Neuronal stem cell (in vitro differentiated cells): ENCODE measurements around the gene CNPY4.
A peak's percentile ranks its signal among the peaks of the same experiment; 100 is the strongest.

Source experiments
- DNase-seq: peaks from one replicate; pipeline ENCODE4 v3.0.0-alpha.2; 2013; ENCODE audit warnings: low spot score
- H2AFZ ChIP-seq: one replicate; pipeline ENCODE4 v1.6.1; 2013; ENCODE audit warnings: mild to moderate bottlenecking, low read length, inconsistent platforms
- H2AK5ac ChIP-seq: 2 replicates; pipeline ENCODE4 v1.6.1; 2013; ENCODE audit warnings: low read depth, mild to moderate bottlenecking, inconsistent platforms, low read length, moderate library complexity, mixed read lengths
- H2BK120ac ChIP-seq: 2 replicates; pipeline ENCODE4 v1.6.1; 2013; ENCODE audit warnings: low read depth, mild to moderate bottlenecking, inconsistent platforms, low read length, moderate library complexity, mixed read lengths
- H2BK12ac ChIP-seq: one replicate; pipeline ENCODE4 v1.6.1; 2013; ENCODE audit warnings: low read length, inconsistent platforms
- H2BK15ac ChIP-seq: 2 replicates; pipeline ENCODE4 v1.6.1; 2013; ENCODE audit warnings: mild to moderate bottlenecking, low read length, inconsistent platforms, mixed read lengths
- H2BK5ac ChIP-seq: one replicate; pipeline ENCODE4 v1.6.1; 2013; ENCODE audit warnings: inconsistent platforms, mild to moderate bottlenecking, low read length, moderate library complexity
- H3K14ac ChIP-seq: one replicate; pipeline ENCODE4 v1.6.1; 2013; ENCODE audit warnings: low read length, inconsistent platforms
- H3K18ac ChIP-seq: 2 replicates; pipeline ENCODE4 v1.6.1; 2013; ENCODE audit warnings: low read length, inconsistent platforms
- H3K23ac ChIP-seq: 2 replicates; pipeline ENCODE4 v1.6.1; 2013; ENCODE audit warnings: low read depth, mild to moderate bottlenecking, mixed read lengths, low read length, inconsistent platforms; ENCODE audit not compliant: poor library complexity
- H3K27ac ChIP-seq: replicated peaks from 3 replicates; pipeline ENCODE4 v1.5.1; 2013; ENCODE audit warnings: low read length, inconsistent platforms
- H3K27me3 ChIP-seq, 3 experiments: 2 replicates each; pipeline ENCODE4 v1.6.1; 2013; ENCODE audit warnings: low read length in 3 of 3, mild to moderate bottlenecking in 2 of 3, inconsistent platforms in 1 of 3, low read depth in 1 of 3, mixed read lengths in 1 of 3, moderate library complexity in 1 of 3; ENCODE audit not compliant: control insufficient read depth in 3 of 3, insufficient read depth in 3 of 3
- H3K36me3 ChIP-seq, 2 donors: replicated peaks in 1 of 2; 2 replicates each; pipeline ENCODE4 v1.6.1; 2013; ENCODE audit warnings: low read length in 2 of 2; ENCODE audit not compliant: control insufficient read depth in 2 of 2, insufficient read depth in 2 of 2
- H3K4ac ChIP-seq: 2 replicates; pipeline ENCODE4 v1.6.1; 2013; ENCODE audit warnings: inconsistent platforms, mild to moderate bottlenecking, low read length, moderate library complexity
- H3K4me1 ChIP-seq, 2 donors: 1 replicate in 1 of 2; 2 replicates in 1 of 2; pipeline ENCODE4 v1.6.1; 2013; ENCODE audit warnings: low read length in 2 of 2, low read depth in 1 of 2; ENCODE audit not compliant: control insufficient read depth in 2 of 2, insufficient read depth in 1 of 2
- H3K4me2 ChIP-seq: one replicate; pipeline ENCODE4 v1.6.1; 2013; ENCODE audit warnings: mild to moderate bottlenecking, low read length, inconsistent platforms; ENCODE audit not compliant: insufficient read depth, poor library complexity, severe bottlenecking
- H3K4me3 ChIP-seq, 2 donors: 2 replicates each; pipeline ENCODE4 v1.5.1; 2013; ENCODE audit warnings: low read length in 2 of 2, mild to moderate bottlenecking in 2 of 2, inconsistent platforms in 1 of 2, moderate library complexity in 1 of 2
- H3K79me1 ChIP-seq: one replicate; pipeline ENCODE4 v1.6.1; 2013; ENCODE audit warnings: low read depth, mild to moderate bottlenecking, inconsistent platforms, low read length, moderate library complexity
- H3K9ac ChIP-seq: one replicate; pipeline ENCODE4 v1.6.1; 2013; ENCODE audit warnings: mild to moderate bottlenecking, low read depth, low read length, inconsistent platforms; ENCODE audit not compliant: poor library complexity
- H3K9me3 ChIP-seq, 2 donors: replicated peaks in 1 of 2; 2 replicates each; pipeline versions ENCODE3 to v1.6.1; 2013; ENCODE audit warnings: low read length in 2 of 2, mild to moderate bottlenecking in 2 of 2, inconsistent platforms in 1 of 2, low read depth in 1 of 2, mixed read lengths in 1 of 2, moderate library complexity in 1 of 2; ENCODE audit not compliant: control insufficient read depth in 2 of 2, insufficient read depth in 1 of 2
- H4K8ac ChIP-seq: one replicate; pipeline ENCODE4 v1.6.1; 2013; ENCODE audit warnings: low read depth, mild to moderate bottlenecking, inconsistent platforms, low read length, moderate library complexity
- H4K91ac ChIP-seq: one replicate; pipeline ENCODE4 v1.6.1; 2013; ENCODE audit warnings: low read length, low read depth, mild to moderate bottlenecking, inconsistent platforms; ENCODE audit not compliant: poor library complexity
- WGBS, 2 donors: extraction: QIAGEN DNeasy Blood & Tissue Kit; methylation state at CpG; one replicate each; pipeline ENCODE4 v1.1.7; 2013; ENCODE audit warnings: missing lambda C conversion rate in 2 of 2, mixed read lengths in 1 of 2; ENCODE audit not compliant: insufficient read length in 2 of 2, insufficient replicate concordance in 1 of 2; ENCODE audit errors: extremely low coverage in 2 of 2; 5-methylcytosine and 5-hydroxymethylcytosine counted together

Gene CNPY4

GRCh38 chr7:100089458-100090196, 29.8 kb upstream of the CNPY4 start:
- Histone ChIP-seq H3K4me1 (peaks cover 0 to 5% of the 10 kb centered on the region in 2 donors), H2AK5ac (peak overlapping the region; percentile 85)

GRCh38 chr7:100090527-100091410, 28.7 kb upstream of the CNPY4 start:
- Histone ChIP-seq H3K4ac (no peak overlapping the region), H3K18ac (no peak overlapping the region), H4K91ac (no peak overlapping the region), H2BK15ac (no peak overlapping the region), H3K27ac (no peak overlapping the region), H2AFZ (no peak overlapping the region), H3K4me1 (peaks cover 0 to 5% of the 10 kb centered on the region in 2 donors), H3K23ac (no peak overlapping the region), H2AK5ac (no peak overlapping the region), H2BK12ac (no peak overlapping the region), H2BK5ac (no peak overlapping the region), H3K4me2 (no peak overlapping the region), H3K14ac (no peak overlapping the region), H3K36me3 (peaks cover 49 to 56% of the 10 kb centered on the region in 2 donors), H3K9ac (peak overlapping the region; percentile 15), H3K4me3 (peak overlapping the region in 1 of 2 donors; percentile 14), H3K79me1 (peaks cover 6% of the 10 kb centered on the region), H4K8ac (peak overlapping the region; percentile 66), H3K27me3 (no peaks in the 10 kb centered on the region), H2BK120ac (no peak overlapping the region), H3K9me3 (no peaks in the 10 kb centered on the region)
- no CpG with 5 or more reads among the region's 14 CpGs for WGBS, 2 donors
- DNase-seq: no peak

More at GRCh38 chr7:100089458-100090196, 29.8 kb upstream of the CNPY4 start:
- no CpG with 5 or more reads among the region's 7 CpGs for WGBS, 2 donors
- H3K36me3 ChIP-seq: peaks cover 39 to 45% of the 10 kb centered on the region in 2 donors
- H2AFZ ChIP-seq: peak overlapping the region; percentile 91
- H3K9me3 ChIP-seq: no peaks in the 10 kb centered on the region
- no peak overlapping the region for H3K4ac ChIP-seq
- no peak for DNase-seq
- no peak overlapping the region for H2BK15ac ChIP-seq
- H3K9ac ChIP-seq: peak overlapping the region; percentile 95
- H3K27ac ChIP-seq: peak overlapping the region; percentile 84
- no peak overlapping the region for H4K8ac ChIP-seq
- H3K4me2 ChIP-seq: peak overlapping the region; percentile 74
- no peak overlapping the region for H2BK120ac ChIP-seq
- H3K27me3 ChIP-seq: peaks cover 0 to 2% (median 0%) of the 10 kb centered on the region in 3 experiments
- H2BK12ac ChIP-seq: no peak overlapping the region
- H3K4me3 ChIP-seq: peak overlapping the region; percentile 95
- H3K23ac ChIP-seq: peak overlapping the region; percentile 97
- H3K14ac ChIP-seq: peak overlapping the region; percentile 91
- peaks cover 6% of the 10 kb centered on the region for H3K79me1 ChIP-seq
- H2BK5ac ChIP-seq: peak overlapping the region; percentile 77
- no peak overlapping the region for H4K91ac ChIP-seq
- peak overlapping the region; percentile 99 for H3K18ac ChIP-seq

GRCh38 chr7:100091411-100092181, 27.8 kb upstream of the CNPY4 start:
- Histone ChIP-seq H3K9me3 (no peaks in the 10 kb centered on the region), H4K91ac (no peak overlapping the region), H3K79me1 (peaks cover 6% of the 10 kb centered on the region), H2BK15ac (no peak overlapping the region), H3K23ac (no peak overlapping the region), H3K27ac (no peak overlapping the region), H2BK12ac (no peak overlapping the region), H4K8ac (no peak overlapping the region), H3K9ac (no peak overlapping the region), H3K18ac (no peak overlapping the region), H3K4me3 (no peak overlapping the region), H2AFZ (no peak overlapping the region), H3K4me1 (peaks cover 0 to 5% of the 10 kb centered on the region in 2 donors), H3K4me2 (no peak overlapping the region), H3K14ac (no peak overlapping the region), H2BK120ac (no peak overlapping the region), H3K4ac (no peak overlapping the region), H3K36me3 (peaks cover 54 to 65% of the 10 kb centered on the region in 2 donors), H2BK5ac (no peak overlapping the region), H2AK5ac (no peak overlapping the region), H3K27me3 (no peaks in the 10 kb centered on the region)
- WGBS, 2 donors: no CpG with 5 or more reads among the region's 19 CpGs
- DNase-seq: no peak
